Natural killer cell treated with Interleukin-12 subunit alpha and Interleukin-12 subunit beta and Interleukin-15 and Interleukin-18, amount 100 ng/mL, for 72 hours (primary cell): ENCODE results near the gene MARK3. TPM values are rescaled to one million over a fixed set of nuclear protein-coding genes. Genes with fewer than 3 reads are reported as not detected.
A peak's percentile ranks its signal among the peaks of the same experiment; 100 is the strongest.

Experiments used
- ATAC-seq, 2 donors: fragments of 150-1000 bp; cut with Tn5 transposase in 1 of 2; sonication (Bioruptor Pico), chemical (Tn5 transposase) in 1 of 2; 2 replicates each; pipeline ENCODE4 v1.10.0; 2021
- DNase-seq: peaks from one replicate; pipeline ENCODE4 v3.0.0; 2022; ENCODE audit warnings: low spot score
- H3K27ac Mint-ChIP-seq, 2 donors: 1 replicate in 1 of 2; 2 replicates in 1 of 2; pipeline ENCODE4 v1.8.0; 2022; ENCODE audit warnings: mixed read lengths in 2 of 2, mild to moderate bottlenecking in 1 of 2, moderate library complexity in 1 of 2
- H3K27me3 Mint-ChIP-seq, 2 donors: 1 replicate in 1 of 2; 2 replicates in 1 of 2; pipeline ENCODE4 v1.8.0; 2022; ENCODE audit warnings: mixed read lengths in 2 of 2
- H3K36me3 Mint-ChIP-seq: one replicate; pipeline ENCODE4 v1.8.0; 2022; ENCODE audit warnings: mixed read lengths
- H3K4me1 Mint-ChIP-seq, 2 donors: 1 replicate in 1 of 2; 2 replicates in 1 of 2; pipeline ENCODE4 v1.8.0; 2022; ENCODE audit warnings: low read depth in 2 of 2, mixed read lengths in 2 of 2, mild to moderate bottlenecking in 1 of 2
- H3K4me3 Mint-ChIP-seq: one replicate; pipeline ENCODE4 v1.8.0; 2022; ENCODE audit warnings: mixed read lengths
- H3K9me3 Mint-ChIP-seq: 2 replicates; pipeline ENCODE4 v1.8.0; 2022; ENCODE audit warnings: mixed read lengths
- total RNA-seq, 2 donors: library from RNA; stranded (reverse); gene quantifications; one replicate each; pipeline ENCODE4 v1.2.3, GENCODE V29; 2022

The MARK3 gene
- 100 to 1,000 TPM; 101 to 165 TPM for total RNA-seq

GRCh38 chr14:103385152-103385928 is at the start of gene MARK3:
MARK3 (plus strand) TSS chr14:103385415; CDS start chr14:103386030, 615 bp downstream.
- Mint-ChIP-seq H3K36me3 (peaks cover 5% of the 10 kb centered on the region), H3K4me3 (peak within 1 kb of the TSS; percentile 96), H3K4me1 (peaks cover 46 to 49% of the 10 kb centered on the region in 2 donors), H3K9me3 (no peaks in the 10 kb centered on the region), H3K27me3 (no peaks in the 10 kb centered on the region), H3K27ac (peak within 1 kb of the TSS; percentile 85 to 95)
- ATAC-seq (peak; percentile 98), DNase-seq (peak; percentile 98)

GRCh38 chr14:103336191-103336590 is 49.0 kb upstream of the MARK3 start:
- Mint-ChIP-seq H3K9me3 (no peaks in the 10 kb centered on the region), H3K4me1 (peaks cover 32 to 40% of the 10 kb centered on the region in 2 donors), H3K36me3 (peaks cover 54% of the 10 kb centered on the region), H3K27me3 (no peaks in the 10 kb centered on the region), H3K4me3 (peak overlapping the region; percentile 94), H3K27ac (peak overlapping the region; percentile 73 to 81)
- no peak for ATAC-seq
- peak; percentile 59 for DNase-seq

GRCh38 chr14:103337794-103338193 is 47.4 kb upstream of the MARK3 start:
- H3K4me3 Mint-ChIP-seq, result no peak overlapping the region
- H3K27ac Mint-ChIP-seq, result peak overlapping the region in 1 of 2 donors; percentile 68
- peaks cover 29 to 40% of the 10 kb centered on the region in 2 donors for H3K4me1 Mint-ChIP-seq
- H3K27me3 Mint-ChIP-seq, result no peaks in the 10 kb centered on the region
- ATAC-seq (no peak), DNase-seq (no peak)
- no peaks in the 10 kb centered on the region for H3K9me3 Mint-ChIP-seq
- H3K36me3 Mint-ChIP-seq, result peaks cover 69% of the 10 kb centered on the region

- Mint-ChIP-seq H3K9me3 (no peaks in the 10 kb centered on the region), H3K36me3 (peaks cover 82% of the 10 kb centered on the region), H3K27me3 (no peaks in the 10 kb centered on the region), H3K4me1 (peaks cover 31 to 40% of the 10 kb centered on the region in 2 donors), H3K4me3 (no peak overlapping the region), H3K27ac (peak overlapping the region; percentile 0 to 22)
- ATAC-seq (no peak), DNase-seq (no peak)
These were observed 45.7 kb upstream of the MARK3 start for GRCh38 chr14:103339561-103339960.

GRCh38 chr14:103340480-103341212 is 44.6 kb upstream of the MARK3 start:
- Mint-ChIP-seq H3K27ac (peak overlapping the region; percentile 0 to 22), H3K9me3 (no peaks in the 10 kb centered on the region), H3K4me1 (peaks cover 28 to 34% of the 10 kb centered on the region in 2 donors), H3K4me3 (no peak overlapping the region), H3K27me3 (no peaks in the 10 kb centered on the region), H3K36me3 (peaks cover 79% of the 10 kb centered on the region)
- ATAC-seq (no peak), DNase-seq (no peak)

- Mint-ChIP-seq H3K27ac (no peak overlapping the region), H3K36me3 (peaks cover 71% of the 10 kb centered on the region), H3K4me1 (peaks cover 21 to 27% of the 10 kb centered on the region in 2 donors), H3K9me3 (no peaks in the 10 kb centered on the region), H3K4me3 (no peak overlapping the region), H3K27me3 (no peaks in the 10 kb centered on the region)
- DNase-seq, result peak; percentile 10
- ATAC-seq, result no peak
These were observed 43.7 kb upstream of the MARK3 start for GRCh38 chr14:103341250-103342129.

GRCh38 chr14:103343164-103343879 is 41.9 kb upstream of the MARK3 start:
- peaks cover 18 to 21% of the 10 kb centered on the region in 2 donors for H3K4me1 Mint-ChIP-seq
- H3K27ac Mint-ChIP-seq, result no peak overlapping the region
- H3K9me3 Mint-ChIP-seq, result no peaks in the 10 kb centered on the region
- peaks cover 56% of the 10 kb centered on the region for H3K36me3 Mint-ChIP-seq
- ATAC-seq (no peak), DNase-seq (no peak)
- no peaks in the 10 kb centered on the region for H3K27me3 Mint-ChIP-seq
- no peak overlapping the region for H3K4me3 Mint-ChIP-seq

GRCh38 chr14:103343905-103344797 is 41.1 kb upstream of the MARK3 start:
- Mint-ChIP-seq H3K27me3 (no peaks in the 10 kb centered on the region), H3K27ac (no peak overlapping the region), H3K4me1 (peaks cover 14 to 15% of the 10 kb centered on the region in 2 donors), H3K9me3 (no peaks in the 10 kb centered on the region), H3K4me3 (no peak overlapping the region), H3K36me3 (peaks cover 48% of the 10 kb centered on the region)
- no peak for ATAC-seq
- DNase-seq, result no peak

GRCh38 chr14:103346286-103346685 is 38.9 kb upstream of the MARK3 start:
- DNase-seq (no peak), ATAC-seq (no peak)
- Mint-ChIP-seq H3K36me3 (peaks cover 31% of the 10 kb centered on the region), H3K27me3 (peaks cover 0 to under 1% of the 10 kb centered on the region in 2 donors), H3K9me3 (no peaks in the 10 kb centered on the region), H3K4me3 (no peak overlapping the region), H3K27ac (no peak overlapping the region), H3K4me1 (peaks cover 0 to 11% of the 10 kb centered on the region in 2 donors)

GRCh38 chr14:103347091-103347815 is 38.0 kb upstream of the MARK3 start:
- Mint-ChIP-seq H3K27me3 (peaks cover 2 to 3% of the 10 kb centered on the region in 2 donors), H3K27ac (peak overlapping the region in 1 of 2 donors; percentile 44), H3K4me3 (no peak overlapping the region), H3K36me3 (peaks cover 21% of the 10 kb centered on the region), H3K9me3 (no peaks in the 10 kb centered on the region), H3K4me1 (peaks cover 0 to 11% of the 10 kb centered on the region in 2 donors)
- no peak for ATAC-seq
- DNase-seq, result no peak

GRCh38 chr14:103348154-103348553 is 37.1 kb upstream of the MARK3 start:
- ATAC-seq (no peak), DNase-seq (no peak)
- no peak overlapping the region for H3K4me3 Mint-ChIP-seq
- H3K9me3 Mint-ChIP-seq, result no peaks in the 10 kb centered on the region
- peaks cover 0 to 10% of the 10 kb centered on the region in 2 donors for H3K4me1 Mint-ChIP-seq
- peaks cover 6 to 8% of the 10 kb centered on the region in 2 donors for H3K27me3 Mint-ChIP-seq
- H3K36me3 Mint-ChIP-seq, result peaks cover 16% of the 10 kb centered on the region
- no peak overlapping the region for H3K27ac Mint-ChIP-seq

GRCh38 chr14:103349982-103350381 is 35.2 kb upstream of the MARK3 start:
- H3K27me3 Mint-ChIP-seq, result peaks cover 8% of the 10 kb centered on the region in 2 donors
- peak in 1 of 2 donors; percentile 52 for ATAC-seq
- peaks cover 0 to 9% of the 10 kb centered on the region in 2 donors for H3K4me1 Mint-ChIP-seq
- no peak overlapping the region for H3K27ac Mint-ChIP-seq
- DNase-seq, result no peak
- no peaks in the 10 kb centered on the region for H3K9me3 Mint-ChIP-seq
- H3K36me3 Mint-ChIP-seq, result no peaks in the 10 kb centered on the region
- H3K4me3 Mint-ChIP-seq, result no peak overlapping the region
